GM18519 (cell line): ENCODE data around the gene GJC2.

ENCODE experiments used
- ATAC-seq: cut with Tn5 transposase; IDR thresholded peaks from one replicate; pipeline ENCODE4 v1.9.1; 2021; ENCODE audit warnings: mild to moderate bottlenecking, moderate library complexity; ENCODE audit not compliant: unreplicated experiment, low FRiP score

The GJC2 gene

GRCh38 chr1:228155596-228156514 lies 6.1 kb downstream of the GJC2 start:
- no peak for ATAC-seq

DNA sequence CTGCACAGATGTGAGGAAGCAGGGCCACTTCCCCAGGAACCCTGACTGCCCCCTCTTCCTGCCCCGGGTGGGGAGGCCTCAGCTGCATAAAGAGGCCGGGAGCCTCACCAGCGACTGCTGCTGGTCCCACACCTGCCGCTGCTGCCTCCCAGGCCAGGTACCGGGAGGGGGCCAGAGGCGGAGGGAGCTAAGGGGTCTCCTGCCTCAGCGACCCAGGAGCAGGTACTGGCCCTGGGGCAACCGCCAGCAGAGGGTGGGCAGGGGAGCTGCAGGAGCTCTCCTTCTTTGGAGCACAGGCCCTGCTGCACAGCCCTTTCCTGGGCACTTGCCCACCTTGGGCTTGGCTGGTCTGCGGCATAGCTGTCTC lies 6.8 kb downstream of the GJC2 start:
- no peak for ATAC-seq

DNA sequence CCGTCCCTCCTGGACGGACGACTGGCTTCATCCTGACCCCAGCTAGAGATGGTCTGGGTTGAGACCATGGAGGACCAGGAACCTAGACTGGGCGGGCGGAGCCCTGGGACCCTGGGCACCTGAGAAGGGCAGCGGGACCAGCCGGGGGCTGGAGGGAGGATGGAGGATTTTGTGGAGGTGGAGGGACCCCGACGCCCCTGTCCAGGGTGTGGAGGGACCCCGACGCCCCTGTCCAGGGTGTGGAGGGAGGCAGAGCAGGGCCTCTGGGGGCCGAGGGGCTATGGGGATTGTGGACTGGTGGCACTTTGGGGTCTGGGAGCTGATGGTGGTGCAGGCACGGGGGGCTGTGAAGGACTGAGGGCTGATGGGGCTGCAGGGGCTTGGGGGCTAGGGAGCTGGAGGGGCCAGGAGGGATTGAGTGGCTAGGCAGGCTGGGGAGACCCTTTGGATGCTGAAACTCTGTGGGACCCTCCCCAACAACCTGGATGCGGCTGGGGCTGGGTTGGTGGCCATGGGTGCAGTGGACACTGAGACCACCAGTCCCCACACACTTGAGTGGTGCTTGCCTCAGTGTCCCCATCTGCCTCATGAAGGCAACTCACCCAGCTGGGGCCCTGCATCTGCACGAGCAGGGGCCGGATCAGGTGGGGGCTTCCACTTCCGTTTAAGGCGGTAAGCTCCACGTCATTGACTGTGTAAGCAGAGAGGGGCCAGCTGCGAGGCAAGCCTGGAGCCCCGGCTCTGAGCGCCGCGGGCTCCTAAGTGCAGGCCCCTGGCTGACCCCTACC lies 7.4 kb downstream of the GJC2 start:
- ATAC-seq: no peak

- no peak for ATAC-seq
Observed at GRCh38 chr1:228157729-228158126, 8.0 kb downstream of the GJC2 start.

GRCh38 chr1:228158151-228159007 lies 8.6 kb downstream of the GJC2 start:
- no peak for ATAC-seq

DNA sequence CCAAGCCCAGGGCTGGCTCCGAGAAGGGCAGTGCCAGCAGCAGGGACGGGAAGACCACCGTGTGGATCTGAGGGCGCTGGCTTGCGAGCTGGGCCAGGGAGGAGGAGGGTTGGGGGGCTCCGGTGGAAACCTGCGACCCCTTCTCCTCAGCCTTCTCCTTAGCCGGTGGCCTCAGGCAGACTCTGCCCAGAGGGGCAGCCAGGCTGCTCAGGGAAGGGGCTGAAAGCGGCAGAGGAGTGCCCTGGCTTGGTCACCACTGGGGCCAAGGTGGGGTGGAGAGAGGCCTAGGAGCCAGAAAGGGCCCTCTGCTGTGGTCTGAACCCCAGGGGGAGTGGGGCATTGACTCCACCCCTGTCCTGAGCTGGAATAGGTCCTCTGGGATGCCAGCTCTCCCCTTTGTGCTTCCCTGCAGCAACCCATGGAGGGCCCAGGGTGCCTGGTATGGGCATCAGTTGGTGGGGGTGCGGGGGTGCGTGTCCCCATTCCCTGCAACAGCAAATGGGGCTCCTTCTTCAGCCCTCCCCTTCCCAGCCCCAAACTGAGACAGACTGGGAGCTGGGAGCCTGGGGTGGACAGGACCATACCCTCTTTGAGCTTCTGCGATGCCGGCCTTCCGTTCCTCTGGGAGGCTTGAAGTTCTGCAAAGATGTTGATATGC lies 9.4 kb downstream of the GJC2 start:
- ATAC-seq: no peak

DNA sequence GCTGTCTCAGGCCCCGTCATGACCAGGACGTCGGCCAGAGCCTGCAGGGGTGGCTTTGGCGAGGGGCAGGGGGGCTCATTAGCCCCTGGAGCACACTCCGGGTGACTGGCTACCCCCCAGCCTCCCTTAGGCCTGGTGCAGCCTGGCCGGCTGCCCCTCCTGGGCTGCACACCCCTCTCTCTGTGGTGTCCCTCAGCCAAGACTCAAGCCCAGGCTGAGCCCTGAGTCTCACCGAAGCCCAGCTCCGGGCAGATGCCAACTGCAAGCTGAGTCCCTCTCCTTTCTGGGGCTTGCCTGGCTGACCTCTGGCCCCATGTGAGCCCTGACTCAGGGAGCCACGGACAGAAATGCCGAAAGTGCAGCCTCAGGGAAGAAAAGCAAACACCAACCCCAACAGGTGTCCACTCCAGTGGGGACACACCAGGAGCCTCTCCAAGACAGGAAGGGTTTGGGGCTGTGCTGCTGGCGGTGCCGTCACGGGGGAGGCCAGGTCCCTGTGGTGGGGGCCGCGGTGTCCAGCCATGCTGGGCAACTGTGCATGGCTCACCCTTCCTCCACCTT lies 10.6 kb downstream of the GJC2 start:
- no peak for ATAC-seq

DNA sequence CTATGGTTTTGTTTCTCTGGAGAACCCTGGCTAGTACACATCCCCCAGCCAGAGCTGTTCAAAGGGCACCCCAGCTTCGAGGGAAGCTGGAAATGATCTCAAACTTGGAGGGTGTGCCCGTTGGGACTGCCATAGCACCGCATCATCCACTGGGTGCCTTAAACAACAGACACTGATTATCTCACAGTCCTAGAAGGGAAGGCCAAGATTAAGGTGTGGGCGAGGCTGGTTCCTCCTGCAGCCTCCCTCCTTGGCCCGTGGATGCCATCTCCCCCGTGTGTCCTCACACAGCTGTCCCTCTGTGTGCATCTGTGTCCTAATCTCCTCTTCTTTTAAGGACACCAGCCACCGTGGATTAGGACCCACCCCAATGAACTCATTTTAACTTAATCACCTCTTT lies 11.6 kb downstream of the GJC2 start:
- no peak for ATAC-seq

- ATAC-seq: no peak
Observed at GRCh38 chr1:228161866-228162265, 12.1 kb downstream of the GJC2 start.

- no peak for ATAC-seq
Observed at GRCh38 chr1:228162286-228163006, 12.7 kb downstream of the GJC2 start.

GRCh38 chr1:228163007-228163753 lies 13.4 kb downstream of the GJC2 start:
- ATAC-seq: no peak

DNA sequence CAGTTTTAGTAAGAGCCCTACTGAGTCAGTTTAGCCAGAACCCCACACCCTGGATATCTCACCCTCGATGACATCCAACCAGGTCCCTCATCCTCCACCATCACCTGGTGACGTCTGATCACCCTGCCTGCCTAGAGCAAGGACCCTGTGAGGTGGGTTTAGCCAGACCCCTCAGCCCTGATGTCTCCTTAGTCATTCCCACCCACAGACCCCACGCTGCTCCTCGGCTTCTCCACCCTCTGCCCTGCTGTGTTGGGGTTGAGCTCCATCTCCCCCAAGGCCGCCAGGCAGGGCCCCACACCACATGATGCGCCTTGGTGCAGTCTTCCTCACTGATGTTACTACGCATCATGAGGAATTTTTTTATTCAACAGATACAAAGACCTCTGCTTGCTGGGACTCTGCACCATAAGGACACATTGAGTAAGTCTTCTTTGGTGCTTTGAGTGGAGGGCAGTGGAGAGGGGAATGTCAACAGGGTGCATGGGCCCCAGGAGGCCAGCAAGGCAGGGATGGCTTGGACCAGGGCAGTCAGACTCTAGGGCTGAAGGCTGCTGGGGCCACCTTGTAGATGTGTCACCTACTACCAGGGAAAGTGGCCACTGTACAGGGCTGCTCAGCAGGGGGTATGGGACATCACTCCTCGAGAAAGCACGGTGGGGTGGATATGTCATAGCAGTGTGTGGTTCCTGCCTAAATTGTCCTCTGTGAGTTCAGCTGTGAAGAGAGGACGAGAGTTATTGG lies 14.2 kb downstream of the GJC2 start:
- no peak for ATAC-seq

GRCh38 chr1:228164561-228165371 lies 15.0 kb downstream of the GJC2 start:
- no peak for ATAC-seq

- peak; percentile 75 for ATAC-seq
Observed at GRCh38 chr1:228165372-228166169, 15.8 kb downstream of the GJC2 start, which contains the start of gene IBA57. IBA57 (plus strand) TSS chr1:228165804; CDS start chr1:228165817, 13 bp downstream.

- peak; percentile 16 for ATAC-seq
Observed at GRCh38 chr1:228166170-228166936, 16.6 kb downstream of the GJC2 start.
